DOHH2 (cell line): ENCODE data around the gene PRICKLE4.

Experiments
- H3F3A ChIP-seq: fragments of 200-600 bp; sonication (generic), shearing (Covaris generic); 2 replicates; pipeline ENCODE4 v1.6.0; 2016; ENCODE audit warnings: antibody characterized with exemption, mild to moderate bottlenecking; ENCODE audit not compliant: control insufficient read depth, insufficient read depth
- H3K27ac ChIP-seq: fragments of 200-600 bp; sonication (generic); 2 replicates; pipeline ENCODE4 v1.5.1; 2014; ENCODE audit warnings: low read depth, mild to moderate bottlenecking, low read length, moderate library complexity
- H3K27me3 ChIP-seq: fragments of 200-600 bp; sonication (generic); 2 replicates; pipeline ENCODE4 v1.6.1; 2014; ENCODE audit warnings: mild to moderate bottlenecking, low read length, mixed read lengths; ENCODE audit not compliant: control insufficient read depth
- H3K36me3 ChIP-seq: fragments of 200-600 bp; sonication (generic); 2 replicates; pipeline ENCODE4 v1.6.1; 2014; ENCODE audit warnings: mild to moderate bottlenecking, low read length, moderate library complexity, mixed read lengths; ENCODE audit not compliant: control insufficient read depth
- H3K4me1 ChIP-seq: fragments of 200-600 bp; sonication (generic); 2 replicates; pipeline ENCODE4 v1.6.1; 2014; ENCODE audit warnings: mild to moderate bottlenecking, low read length, mixed read lengths; ENCODE audit not compliant: control insufficient read depth
- H3K4me2 ChIP-seq: fragments of 200-600 bp; sonication (generic); 2 replicates; pipeline ENCODE4 v1.6.0; 2014; ENCODE audit warnings: mild to moderate bottlenecking, low read length, moderate library complexity
- H3K4me3 ChIP-seq: fragments of 200-600 bp; sonication (generic); 2 replicates; pipeline ENCODE4 v1.5.1; 2014; ENCODE audit warnings: mild to moderate bottlenecking, low read length, mixed read lengths
- H3K79me2 ChIP-seq: fragments of 200-600 bp; sonication (generic); 2 replicates; pipeline ENCODE4 v1.6.1; 2014; ENCODE audit warnings: mild to moderate bottlenecking, low read length, mixed read lengths; ENCODE audit not compliant: control insufficient read depth
- H3K9me2 ChIP-seq: fragments of 200-600 bp; sonication (generic); replicated peaks from 2 replicates; pipeline ENCODE4 v1.6.1; 2014; ENCODE audit warnings: mild to moderate bottlenecking, low read length, mixed read lengths; ENCODE audit not compliant: control insufficient read depth
- H3K9me3 ChIP-seq: fragments of 200-600 bp; sonication (generic); 2 replicates; pipeline ENCODE4 v1.6.1; 2014; ENCODE audit warnings: antibody characterized with exemption, low read length, mixed read lengths; ENCODE audit not compliant: control insufficient read depth, insufficient read depth
- H4K20me1 ChIP-seq: fragments of 200-600 bp; sonication (generic); 2 replicates; pipeline ENCODE4 v1.6.0; 2014; ENCODE audit warnings: low read depth, mild to moderate bottlenecking, antibody characterized with exemption, low read length, moderate library complexity; ENCODE audit not compliant: control insufficient read depth, insufficient read depth
- CTCF ChIP-seq: fragments of 200-600 bp; sonication (generic); IDR thresholded peaks from one replicate; pipeline ENCODE4 v1.5.1; 2014; ENCODE audit warnings: antibody characterized with exemption, mild to moderate bottlenecking, low read depth, low read length; ENCODE audit not compliant: poor library complexity, severe bottlenecking
- EZH2phosphoT487 ChIP-seq: fragments of 200-600 bp; sonication (generic); IDR thresholded peaks from 2 replicates; pipeline ENCODE4 v1.6.1; 2017; ENCODE audit warnings: borderline replicate concordance, mild to moderate bottlenecking, antibody characterized with exemption, low read length, moderate library complexity, mixed read lengths

The PRICKLE4 gene

GRCh38 chr6:41732591-41733359 lies 47.8 kb upstream of the PRICKLE4 start:
- Histone ChIP-seq H3K27ac (peak overlapping the region; percentile 94), H3K4me3 (peak overlapping the region; percentile 96), H3K36me3 (peaks cover 38% of the 10 kb centered on the region), H3K9me2 (no peaks in the 10 kb centered on the region), H3K27me3 (no peaks in the 10 kb centered on the region), H3K4me2 (peak overlapping the region; percentile 98), H3K79me2 (peaks cover 62% of the 10 kb centered on the region), H3F3A (no peaks in the 10 kb centered on the region; the same call in 1 of the 2 replicates), H4K20me1 (no peaks in the 10 kb centered on the region), H3K4me1 (peaks cover 69% of the 10 kb centered on the region), H3K9me3 (no peaks in the 10 kb centered on the region)
- no peak for TF ChIP-seq CTCF
- TF ChIP-seq EZH2phosphoT487, result no peak

GRCh38 chr6:41733360-41733706 lies 47.2 kb upstream of the PRICKLE4 start:
- peaks cover 38% of the 10 kb centered on the region for H3K36me3 ChIP-seq
- H3K27ac ChIP-seq, result peak overlapping the region; percentile 94
- no peaks in the 10 kb centered on the region for H3K27me3 ChIP-seq
- no peaks in the 10 kb centered on the region for H3K9me3 ChIP-seq
- no peaks in the 10 kb centered on the region for H3K9me2 ChIP-seq
- no peaks in the 10 kb centered on the region; the same call in 1 of the 2 replicates for H3F3A ChIP-seq
- H3K4me1 ChIP-seq, result peaks cover 64% of the 10 kb centered on the region
- TF ChIP-seq EZH2phosphoT487 (no peak), CTCF (no peak)
- H4K20me1 ChIP-seq, result no peaks in the 10 kb centered on the region
- peak overlapping the region; percentile 96 for H3K4me3 ChIP-seq
- peak overlapping the region; percentile 98 for H3K4me2 ChIP-seq
- H3K79me2 ChIP-seq, result peaks cover 57% of the 10 kb centered on the region

- H3K27ac ChIP-seq, result peak overlapping the region; percentile 94
- TF ChIP-seq EZH2phosphoT487, result no peak
- TF ChIP-seq CTCF, result no peak
- H3F3A ChIP-seq, result no peaks in the 10 kb centered on the region; the same call in 1 of the 2 replicates
- H3K4me2 ChIP-seq, result peak overlapping the region; percentile 98
- H3K4me1 ChIP-seq, result peaks cover 57% of the 10 kb centered on the region
- H3K79me2 ChIP-seq, result peaks cover 50% of the 10 kb centered on the region
- H4K20me1 ChIP-seq, result no peaks in the 10 kb centered on the region
- no peaks in the 10 kb centered on the region for H3K9me3 ChIP-seq
- peaks cover 36% of the 10 kb centered on the region for H3K36me3 ChIP-seq
- no peaks in the 10 kb centered on the region for H3K27me3 ChIP-seq
- no peaks in the 10 kb centered on the region for H3K9me2 ChIP-seq
- peak overlapping the region; percentile 96 for H3K4me3 ChIP-seq
Observed at GRCh38 chr6:41733707-41734665, 46.6 kb upstream of the PRICKLE4 start.
